Neural cell (in vitro differentiated cells): ENCODE measurements around the gene CD14. TPM values are rescaled to one million over a fixed set of nuclear protein-coding genes. Genes with fewer than 3 reads are reported as not detected.
"Not testable (repeated sequence)": the region's sequence is repeated elsewhere in the genome, so short reads cannot be mapped to it uniquely, and the experiment has no call there.

Source experiments
- H2AFZ ChIP-seq: fragments of 200-600, 300-800 bp; sonication (generic), shearing (Covaris generic); 2 replicates; pipeline ENCODE4 v1.6.0; 2014; ENCODE audit warnings: low read depth, mild to moderate bottlenecking, antibody characterized with exemption, low read length, moderate library complexity
- H3F3A ChIP-seq: fragments of 200-600 bp; shearing (Covaris generic); 2 replicates; pipeline ENCODE4 v1.6.1; 2016; ENCODE audit warnings: mild to moderate bottlenecking, moderate library complexity, mixed read lengths, antibody characterized with exemption, low read length; ENCODE audit not compliant: insufficient read depth, poor library complexity, severe bottlenecking
- H3K27ac ChIP-seq: fragments of 200-600, 300-800 bp; sonication (generic), shearing (Covaris generic); 2 replicates; pipeline ENCODE4 v1.5.1; 2014; ENCODE audit warnings: mild to moderate bottlenecking, low read length, moderate library complexity
- H3K27me3 ChIP-seq: fragments of 300-800, 200-600 bp; sonication (generic), shearing (Covaris generic); 2 replicates; pipeline ENCODE4 v1.6.0; 2014; ENCODE audit warnings: mild to moderate bottlenecking, low read depth, low read length, moderate library complexity; ENCODE audit not compliant: insufficient read depth
- H3K36me3 ChIP-seq: fragments of 300-800, 200-600 bp; sonication (generic), shearing (Covaris generic); 2 replicates; pipeline ENCODE4 v1.5.1; 2014; ENCODE audit warnings: mild to moderate bottlenecking, antibody characterized with exemption, low read length, moderate library complexity; ENCODE audit not compliant: insufficient read depth
- H3K4me2 ChIP-seq: fragments of 300-800, 200-600 bp; sonication (generic), shearing (Covaris generic); 2 replicates; pipeline ENCODE4 v1.6.0; 2014; ENCODE audit warnings: mild to moderate bottlenecking, low read length
- H3K4me3 ChIP-seq: fragments of 300-800, 200-600 bp; sonication (generic), shearing (Covaris generic); 2 replicates; pipeline ENCODE4 v1.5.1; 2014; ENCODE audit warnings: mild to moderate bottlenecking, low read length, moderate library complexity
- H3K79me2 ChIP-seq: fragments of 200-600 bp; shearing (Covaris generic); replicated peaks from 2 replicates; pipeline ENCODE4 v1.6.0; 2014; ENCODE audit warnings: mild to moderate bottlenecking, low read length, moderate library complexity; ENCODE audit not compliant: insufficient read depth
- H3K9ac ChIP-seq: fragments of 300-800, 200-600 bp; sonication (generic), shearing (Covaris generic); 2 replicates; pipeline ENCODE4 v1.6.1; 2016; ENCODE audit warnings: mild to moderate bottlenecking, low read length, mixed read lengths
- H3K9me2 ChIP-seq: fragments of 200-600 bp; shearing (Covaris generic); 2 replicates; pipeline ENCODE4 v1.6.1; 2016; ENCODE audit warnings: mild to moderate bottlenecking, low read length, mixed read lengths; ENCODE audit not compliant: insufficient read depth
- H3K9me3 ChIP-seq: fragments of 200-600, 300-800 bp; sonication (generic), shearing (Covaris generic); 2 replicates; pipeline ENCODE4 v1.6.1; 2016; ENCODE audit warnings: mild to moderate bottlenecking, mixed run types, low read length, moderate library complexity, mixed read lengths
- H4K20me1 ChIP-seq: fragments of 200-600 bp; shearing (Covaris generic); 2 replicates; pipeline ENCODE4 v1.6.1; 2016; ENCODE audit warnings: mild to moderate bottlenecking, mixed run types; ENCODE audit not compliant: insufficient read depth
- EP300 ChIP-seq: fragments of 450-650 bp; conservative IDR thresholded peaks from 2 replicates; pipeline ENCODE4 v1.6.1; 2014; ENCODE audit warnings: antibody characterized with exemption, mild to moderate bottlenecking, moderate library complexity; ENCODE audit not compliant: poor library complexity, severe bottlenecking
- EZH2 ChIP-seq: fragments of 200-600, 300-800 bp; shearing (Covaris generic), sonication (generic); IDR thresholded peaks from 2 replicates; pipeline ENCODE4 v1.6.1; 2014; ENCODE audit warnings: antibody characterized with exemption, low read length, borderline replicate concordance, mild to moderate bottlenecking; ENCODE audit not compliant: insufficient read depth, poor library complexity, severe bottlenecking
- MXI1 ChIP-seq: fragments of 450-650 bp; conservative IDR thresholded peaks from 2 replicates; pipeline ENCODE4 v1.6.1; 2014; ENCODE audit warnings: antibody characterized with exemption, mild to moderate bottlenecking; ENCODE audit not compliant: poor library complexity, severe bottlenecking
- POLR2AphosphoS5 ChIP-seq: IDR thresholded peaks from 2 replicates; pipeline ENCODE4 v1.6.1; 2012
- RAD21 ChIP-seq: fragments of 450-650 bp; conservative IDR thresholded peaks from 2 replicates; pipeline ENCODE4 v1.6.1; 2014; ENCODE audit warnings: antibody characterized with exemption, mild to moderate bottlenecking, moderate library complexity
- SMC3 ChIP-seq: fragments of 450-650 bp; conservative IDR thresholded peaks from 2 replicates; pipeline ENCODE4 v1.6.1; 2014; ENCODE audit warnings: antibody characterized with exemption, mild to moderate bottlenecking, moderate library complexity; ENCODE audit not compliant: poor library complexity
- TAF1 ChIP-seq: IDR thresholded peaks from 2 replicates; pipeline ENCODE4 v1.6.1; 2012; ENCODE audit warnings: low read depth
- polyA plus RNA-seq: library from polyadenylated mRNA; depleted of rRNA; stranded (reverse); fragments of >200 nt; gene quantifications from 2 replicates; pipeline ENCODE4 v1.2.3, GENCODE V29; 2014
- TF ChIP-seq, protein P1 (sequence below): fragments of 450-650 bp; IDR thresholded peaks from 2 replicates; pipeline ENCODE4 v1.5.1; 2014; ENCODE audit warnings: antibody characterized with exemption, mild to moderate bottlenecking, moderate library complexity; ENCODE audit not compliant: poor library complexity, severe bottlenecking
- TF ChIP-seq, protein P2 (sequence below): IDR thresholded peaks from 2 replicates; pipeline ENCODE4 v1.6.1; 2012; ENCODE audit warnings: borderline replicate concordance

The CD14 gene
- polyA plus RNA-seq, 1 donor from 2014 or later, result 1.5 TPM

DNA sequence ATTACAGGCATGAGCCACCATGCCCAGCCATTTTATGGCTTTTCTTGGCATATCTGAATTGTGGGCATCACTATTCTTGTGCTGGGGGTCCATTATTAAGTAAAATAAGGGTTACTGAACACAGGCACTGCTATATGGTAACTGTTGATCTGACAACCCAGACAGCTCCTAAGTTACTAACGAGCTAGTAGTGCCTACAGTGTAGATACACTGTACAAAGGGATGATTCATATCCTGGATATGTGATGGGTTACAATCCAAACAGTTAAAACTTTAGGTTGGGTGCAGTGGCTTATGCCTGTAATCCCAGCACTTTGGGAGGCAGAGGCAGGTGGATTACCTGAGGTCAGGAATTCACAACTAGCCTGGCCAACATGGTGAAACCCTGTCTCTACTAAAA is 4.3 kb downstream of the CD14 start:
- H3K4me3 ChIP-seq, result no peak overlapping the region
- H3K36me3 ChIP-seq, result no peaks in the 10 kb centered on the region
- no peaks in the 10 kb centered on the region for H3K9me3 ChIP-seq
- no peak overlapping the region for H3K4me2 ChIP-seq
- TF ChIP-seq, protein P1, sequence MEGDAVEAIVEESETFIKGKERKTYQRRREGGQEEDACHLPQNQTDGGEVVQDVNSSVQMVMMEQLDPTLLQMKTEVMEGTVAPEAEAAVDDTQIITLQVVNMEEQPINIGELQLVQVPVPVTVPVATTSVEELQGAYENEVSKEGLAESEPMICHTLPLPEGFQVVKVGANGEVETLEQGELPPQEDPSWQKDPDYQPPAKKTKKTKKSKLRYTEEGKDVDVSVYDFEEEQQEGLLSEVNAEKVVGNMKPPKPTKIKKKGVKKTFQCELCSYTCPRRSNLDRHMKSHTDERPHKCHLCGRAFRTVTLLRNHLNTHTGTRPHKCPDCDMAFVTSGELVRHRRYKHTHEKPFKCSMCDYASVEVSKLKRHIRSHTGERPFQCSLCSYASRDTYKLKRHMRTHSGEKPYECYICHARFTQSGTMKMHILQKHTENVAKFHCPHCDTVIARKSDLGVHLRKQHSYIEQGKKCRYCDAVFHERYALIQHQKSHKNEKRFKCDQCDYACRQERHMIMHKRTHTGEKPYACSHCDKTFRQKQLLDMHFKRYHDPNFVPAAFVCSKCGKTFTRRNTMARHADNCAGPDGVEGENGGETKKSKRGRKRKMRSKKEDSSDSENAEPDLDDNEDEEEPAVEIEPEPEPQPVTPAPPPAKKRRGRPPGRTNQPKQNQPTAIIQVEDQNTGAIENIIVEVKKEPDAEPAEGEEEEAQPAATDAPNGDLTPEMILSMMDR, result no peak
- no peak for TF ChIP-seq SMC3
- TF ChIP-seq POLR2AphosphoS5, result no peak
- TF ChIP-seq MXI1, result no peak
- TF ChIP-seq EZH2, result no peak
- no peak for TF ChIP-seq EP300
- TF ChIP-seq, protein P2, sequence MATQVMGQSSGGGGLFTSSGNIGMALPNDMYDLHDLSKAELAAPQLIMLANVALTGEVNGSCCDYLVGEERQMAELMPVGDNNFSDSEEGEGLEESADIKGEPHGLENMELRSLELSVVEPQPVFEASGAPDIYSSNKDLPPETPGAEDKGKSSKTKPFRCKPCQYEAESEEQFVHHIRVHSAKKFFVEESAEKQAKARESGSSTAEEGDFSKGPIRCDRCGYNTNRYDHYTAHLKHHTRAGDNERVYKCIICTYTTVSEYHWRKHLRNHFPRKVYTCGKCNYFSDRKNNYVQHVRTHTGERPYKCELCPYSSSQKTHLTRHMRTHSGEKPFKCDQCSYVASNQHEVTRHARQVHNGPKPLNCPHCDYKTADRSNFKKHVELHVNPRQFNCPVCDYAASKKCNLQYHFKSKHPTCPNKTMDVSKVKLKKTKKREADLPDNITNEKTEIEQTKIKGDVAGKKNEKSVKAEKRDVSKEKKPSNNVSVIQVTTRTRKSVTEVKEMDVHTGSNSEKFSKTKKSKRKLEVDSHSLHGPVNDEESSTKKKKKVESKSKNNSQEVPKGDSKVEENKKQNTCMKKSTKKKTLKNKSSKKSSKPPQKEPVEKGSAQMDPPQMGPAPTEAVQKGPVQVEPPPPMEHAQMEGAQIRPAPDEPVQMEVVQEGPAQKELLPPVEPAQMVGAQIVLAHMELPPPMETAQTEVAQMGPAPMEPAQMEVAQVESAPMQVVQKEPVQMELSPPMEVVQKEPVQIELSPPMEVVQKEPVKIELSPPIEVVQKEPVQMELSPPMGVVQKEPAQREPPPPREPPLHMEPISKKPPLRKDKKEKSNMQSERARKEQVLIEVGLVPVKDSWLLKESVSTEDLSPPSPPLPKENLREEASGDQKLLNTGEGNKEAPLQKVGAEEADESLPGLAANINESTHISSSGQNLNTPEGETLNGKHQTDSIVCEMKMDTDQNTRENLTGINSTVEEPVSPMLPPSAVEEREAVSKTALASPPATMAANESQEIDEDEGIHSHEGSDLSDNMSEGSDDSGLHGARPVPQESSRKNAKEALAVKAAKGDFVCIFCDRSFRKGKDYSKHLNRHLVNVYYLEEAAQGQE, result no peak
- TF ChIP-seq TAF1, result no peak
- TF ChIP-seq RAD21, result no peak
- no peaks in the 10 kb centered on the region for H4K20me1 ChIP-seq
- H3K27me3 ChIP-seq, result no peaks in the 10 kb centered on the region
- H3F3A ChIP-seq, result no peaks in the 10 kb centered on the region
- H3K9me2 ChIP-seq, result no peaks in the 10 kb centered on the region
- no peak overlapping the region for H2AFZ ChIP-seq
- H3K27ac ChIP-seq, result no peak overlapping the region
- no peak overlapping the region for H3K9ac ChIP-seq
- H3K79me2 ChIP-seq, result no peaks in the 10 kb centered on the region

DNA sequence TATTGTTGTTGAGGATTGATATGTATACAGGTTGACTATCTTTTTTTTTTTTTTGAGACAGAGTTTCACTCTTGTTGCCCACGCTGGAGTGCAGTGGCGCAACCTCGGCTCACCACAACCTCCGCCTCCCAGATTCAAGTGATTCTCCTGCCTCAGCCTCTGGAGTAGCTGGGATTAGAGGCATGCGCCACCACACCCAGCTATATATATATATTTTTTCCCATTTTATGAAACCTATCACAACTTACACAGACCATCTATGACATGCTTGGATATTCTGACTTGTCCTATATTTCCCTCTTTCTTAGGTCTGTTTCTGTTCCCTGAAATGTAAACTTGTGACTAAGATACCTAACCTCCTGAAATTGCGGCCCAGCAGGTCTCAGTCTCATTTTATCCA is 5.0 kb downstream of the CD14 start:
- no peak for TF ChIP-seq TAF1
- no peak for TF ChIP-seq SMC3
- TF ChIP-seq MXI1, result no peak
- TF ChIP-seq, protein P1, result no peak
- TF ChIP-seq, protein P2, result no peak
- no peak for TF ChIP-seq EZH2
- no peak for TF ChIP-seq EP300
- no peak for TF ChIP-seq RAD21
- TF ChIP-seq POLR2AphosphoS5, result no peak
- Histone ChIP-seq H3K27ac (no peak overlapping the region), H3K79me2 (no peaks in the 10 kb centered on the region), H3K9me2 (no peaks in the 10 kb centered on the region), H4K20me1 (no peaks in the 10 kb centered on the region), H3K27me3 (no peaks in the 10 kb centered on the region), H3K4me2 (no peak overlapping the region), H2AFZ (no peak overlapping the region), H3K4me3 (no peak overlapping the region), H3K36me3 (no peaks in the 10 kb centered on the region), H3K9me3 (no peaks in the 10 kb centered on the region), H3F3A (no peaks in the 10 kb centered on the region), H3K9ac (no peak overlapping the region)

DNA sequence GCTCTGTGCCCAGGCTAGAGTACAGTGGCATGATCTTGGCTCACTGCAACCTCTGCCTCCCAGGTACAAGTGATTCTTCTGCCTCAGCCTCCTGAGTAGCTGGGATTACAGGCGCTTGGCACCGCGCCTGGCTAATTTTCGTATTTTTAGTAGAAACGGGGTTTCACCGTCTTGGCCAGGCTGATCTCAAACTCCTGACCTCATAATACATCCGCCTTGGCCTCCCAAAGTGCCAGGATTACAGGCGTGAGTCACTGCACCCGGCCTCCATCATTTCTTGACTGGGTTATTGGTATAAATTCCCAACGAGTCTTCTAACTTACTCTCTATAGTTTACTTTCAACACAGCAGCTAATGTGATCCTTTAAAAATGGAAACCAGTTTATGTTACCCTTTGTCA is 8.1 kb downstream of the CD14 start:
- not testable (repeated sequence) for H2AFZ ChIP-seq, H3K79me2 ChIP-seq, H4K20me1 ChIP-seq, H3K9me3 ChIP-seq, H3F3A ChIP-seq, H3K4me3 ChIP-seq, H3K4me2 ChIP-seq, H3K9me2 ChIP-seq, H3K27ac ChIP-seq, H3K9ac ChIP-seq, H3K27me3 ChIP-seq, H3K36me3 ChIP-seq
